Renal pelvis (tissue), 4 donors: ENCODE results near the gene NRDE2. TPM values are rescaled to one million over a fixed set of nuclear protein-coding genes. Genes with fewer than 3 reads are reported as not detected.

ENCODE experiments used
- DNase-seq: peaks from one replicate; pipeline ENCODE4 v3.0.0-alpha.2; 2013
- polyA plus RNA-seq, 3 donors: library from polyadenylated mRNA; unstranded; fragments of 120-200 nt; gene quantifications; one replicate each; pipeline ENCODE4 v1.2.1, GENCODE V29; 2013; ENCODE audit not compliant: insufficient read length in 3 of 3

NRDE2 gene
- polyA plus RNA-seq, 3 donors: 19.9 to 25.3 (median 21.4) TPM

DNA sequence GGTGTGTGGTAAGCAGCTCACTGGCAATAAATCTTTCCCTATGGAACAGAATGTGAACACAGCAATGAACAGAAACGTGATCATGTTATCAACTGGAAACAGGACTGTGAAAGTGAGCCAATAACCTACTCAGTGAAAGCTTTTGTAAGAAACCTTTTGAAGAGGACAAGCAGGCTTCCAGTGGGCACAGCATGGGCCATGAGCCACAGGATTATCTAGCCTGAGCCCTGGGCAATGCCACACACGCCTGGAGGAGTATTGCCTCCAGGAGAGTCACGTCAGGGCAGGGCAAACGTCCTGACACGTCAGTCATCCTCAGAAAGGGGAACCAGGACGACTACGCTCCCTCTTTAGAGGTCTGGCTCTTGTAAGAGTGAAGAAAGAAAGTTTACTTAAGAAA is 32.3 kb downstream of the NRDE2 start:
- DNase-seq: no peak

DNA sequence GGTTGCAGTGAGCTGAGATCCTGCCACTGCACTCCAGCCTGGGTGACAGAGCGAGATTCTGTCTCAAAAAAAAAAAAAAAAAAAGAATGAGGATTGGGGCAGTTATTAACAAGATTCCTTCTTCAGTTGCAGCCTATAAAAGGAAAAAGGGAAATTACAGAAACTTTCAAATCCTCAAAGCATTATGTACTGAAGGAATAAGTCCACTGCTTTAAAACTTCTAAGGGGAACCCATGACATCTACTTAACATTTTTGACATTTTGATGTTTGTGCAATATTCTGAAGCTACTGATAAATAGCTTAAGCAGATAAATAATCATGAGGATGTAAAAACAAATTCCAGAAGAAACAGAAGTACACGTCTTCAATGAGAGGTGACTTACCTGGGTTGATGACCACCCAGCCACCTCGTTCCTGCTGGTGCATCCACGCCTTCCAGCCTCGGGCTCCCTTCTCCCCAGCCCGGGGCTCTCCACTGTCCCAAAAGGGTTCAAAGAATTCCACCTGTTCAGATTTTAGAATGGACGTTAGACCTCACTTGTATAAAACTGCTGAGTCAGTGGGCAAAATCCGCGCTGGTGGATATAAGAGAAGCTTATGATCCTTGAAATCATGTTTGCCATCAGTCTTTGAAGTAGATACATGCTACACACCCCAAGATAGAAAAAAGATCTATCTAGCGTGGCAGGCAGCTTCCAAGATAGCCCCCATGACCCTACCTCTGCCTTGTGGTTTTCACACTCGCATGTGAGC is 33.7 kb downstream of the NRDE2 start:
- no peak for DNase-seq

DNA sequence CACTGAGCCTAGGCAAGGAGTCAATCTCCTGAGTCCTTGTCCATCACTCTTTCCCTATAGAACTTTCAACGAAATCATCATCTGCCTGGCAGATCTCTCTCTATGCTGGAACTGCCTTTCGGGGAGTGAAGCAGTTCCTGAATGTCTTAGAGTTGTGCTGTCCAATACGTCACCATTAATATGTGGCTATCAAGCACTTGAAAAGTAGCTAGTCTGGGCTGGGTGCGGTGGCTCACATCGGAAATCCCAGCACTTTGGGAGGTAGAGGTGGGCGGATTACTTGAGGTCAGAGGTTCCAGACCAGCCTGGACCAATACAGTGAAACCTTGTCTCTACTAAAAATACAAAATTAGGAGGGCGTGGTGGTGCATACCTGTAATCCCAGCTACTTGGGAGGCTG is 35.1 kb downstream of the NRDE2 start:
- DNase-seq: no peak

DNA sequence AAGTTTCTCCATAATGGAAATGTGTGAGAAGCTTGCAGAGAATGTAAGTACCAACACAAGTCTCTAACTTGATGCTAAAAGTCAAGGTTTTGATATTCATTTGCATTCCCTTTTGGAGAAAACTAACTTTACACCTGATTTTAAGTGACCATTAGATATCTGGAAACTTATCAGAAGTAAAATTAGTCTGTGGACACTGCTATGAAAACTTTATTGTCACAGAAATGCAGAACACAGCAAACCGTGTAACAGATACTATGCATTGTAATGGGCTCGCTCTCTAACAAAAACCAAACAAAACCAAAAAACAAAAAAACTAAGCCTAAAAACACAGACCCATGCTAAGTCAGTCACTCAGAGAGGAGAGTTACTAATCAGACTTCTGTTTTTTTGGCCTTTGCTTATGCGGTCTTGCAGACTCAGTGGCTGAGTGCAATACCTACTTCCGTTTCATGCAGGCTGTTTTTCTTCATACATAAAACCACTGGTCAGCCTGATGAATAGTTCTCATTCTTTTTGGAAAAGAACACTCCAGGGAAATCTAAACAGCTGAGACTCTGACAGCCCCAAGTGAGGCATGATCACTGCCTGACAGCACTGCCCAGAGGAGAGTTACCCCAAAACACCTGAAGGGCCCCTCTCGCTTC is 35.7 kb downstream of the NRDE2 start:
- DNase-seq: peak; percentile 28

DNA sequence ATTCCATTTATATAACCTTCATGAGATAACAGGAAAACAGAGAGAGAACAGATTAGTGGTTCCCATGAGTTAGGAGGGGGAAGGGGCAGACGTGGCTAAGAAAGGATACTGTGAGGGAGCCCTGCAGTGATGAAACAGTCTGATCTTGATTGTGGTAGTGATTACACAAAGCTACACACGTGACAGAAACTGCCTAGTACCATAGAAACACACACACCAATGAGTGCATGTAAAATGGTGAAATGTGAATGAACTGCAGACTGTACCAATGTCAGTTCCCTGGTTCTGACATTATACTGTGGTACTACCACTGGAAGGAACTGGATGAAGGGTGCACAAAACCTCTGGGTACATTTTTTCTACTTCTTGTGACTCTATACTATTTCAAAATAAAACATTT is 36.9 kb downstream of the NRDE2 start:
- no peak for DNase-seq

DNA sequence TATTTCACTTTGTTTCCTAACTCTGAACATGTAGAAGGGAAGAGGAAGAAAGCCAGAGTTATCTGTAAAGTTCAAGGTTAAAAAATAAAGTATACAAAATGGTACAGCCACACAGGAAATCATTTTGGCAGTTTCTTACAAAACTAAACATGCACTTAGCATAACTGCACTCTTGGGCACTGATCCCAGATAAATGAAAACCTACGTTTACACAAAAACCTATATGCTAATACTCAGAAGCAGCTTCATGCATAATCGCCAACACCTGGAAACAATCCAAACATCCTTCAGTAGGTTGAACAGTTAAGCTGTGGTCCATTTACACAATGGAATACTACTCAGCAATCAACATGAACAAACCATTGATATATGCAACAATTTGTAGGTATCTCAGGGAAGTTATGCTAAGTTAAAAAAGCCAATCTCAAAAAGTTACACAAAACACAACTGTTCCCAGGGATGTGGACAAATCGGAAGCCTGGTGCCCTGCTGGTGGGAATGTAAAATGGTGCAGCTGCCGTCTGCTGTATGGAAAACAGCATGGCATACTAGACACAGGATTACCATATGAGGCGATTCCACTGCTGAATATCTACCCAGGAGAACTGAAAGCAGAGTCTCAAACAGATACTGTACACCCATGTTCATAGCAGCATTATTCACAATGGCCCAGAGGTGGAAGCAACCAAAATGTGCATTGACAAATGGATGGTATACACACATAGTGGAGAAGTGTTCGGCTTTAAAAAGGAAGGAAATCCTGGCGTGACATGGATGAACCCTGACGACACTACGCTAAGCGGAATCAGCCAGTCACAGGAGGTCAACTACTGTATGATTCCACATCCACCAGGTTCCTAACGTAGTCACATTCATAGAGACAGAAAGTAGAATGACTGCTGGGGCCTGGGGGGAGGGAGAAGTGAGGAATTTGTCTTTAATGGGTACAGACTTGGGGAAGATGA is 37.7 kb downstream of the NRDE2 start:
- DNase-seq: no peak

DNA sequence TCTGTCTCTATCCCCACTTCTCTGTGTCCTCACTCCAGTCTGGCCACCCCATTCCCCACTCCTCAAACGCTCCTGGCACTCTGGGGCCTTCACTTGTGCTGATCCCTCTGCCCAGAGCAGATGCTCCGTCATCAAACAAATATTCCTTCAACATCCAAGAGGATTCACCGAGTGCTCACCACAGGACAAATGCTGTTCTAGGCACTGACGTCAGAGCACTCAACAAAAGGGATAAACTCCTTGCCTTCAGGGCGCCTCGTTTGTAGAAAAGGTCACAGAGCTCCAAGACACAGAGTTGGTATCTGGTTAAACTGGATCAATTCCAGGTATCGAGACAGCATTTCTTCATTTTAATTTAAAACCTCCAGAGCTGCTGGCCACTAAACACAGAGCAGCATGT is 40.0 kb downstream of the NRDE2 start:
- DNase-seq: no peak

DNA sequence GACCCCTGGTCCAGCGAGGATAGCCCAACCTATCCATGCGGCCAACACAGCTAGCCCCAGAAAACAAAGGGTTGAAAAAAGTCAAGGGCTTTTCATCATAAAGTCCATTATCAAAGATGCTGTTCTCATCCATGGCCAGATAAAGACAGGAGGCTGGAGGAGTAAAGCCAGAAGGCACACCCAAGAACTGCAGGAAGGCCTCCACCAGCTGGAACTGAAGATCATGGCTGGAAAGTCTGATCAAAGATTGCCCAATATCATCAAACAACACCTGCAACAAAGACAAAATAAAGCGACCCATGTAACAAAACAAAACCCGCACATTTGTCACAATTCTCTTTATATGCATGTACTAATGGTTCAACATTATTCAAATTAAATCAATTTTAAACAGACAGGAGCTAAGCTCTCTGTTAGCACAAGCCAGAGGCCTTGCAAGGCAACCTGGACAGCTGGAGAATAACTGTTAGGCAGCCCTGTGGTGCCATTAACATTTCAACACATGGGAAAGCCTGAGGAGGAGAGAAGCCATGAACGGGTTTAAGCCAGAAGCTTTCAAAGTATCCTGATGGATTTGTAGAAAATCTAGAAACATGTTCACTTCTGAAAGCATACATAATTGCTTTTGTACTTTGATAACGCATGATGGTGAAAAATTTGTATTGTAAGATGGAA is 41.3 kb downstream of the NRDE2 start:
- DNase-seq: no peak

DNA sequence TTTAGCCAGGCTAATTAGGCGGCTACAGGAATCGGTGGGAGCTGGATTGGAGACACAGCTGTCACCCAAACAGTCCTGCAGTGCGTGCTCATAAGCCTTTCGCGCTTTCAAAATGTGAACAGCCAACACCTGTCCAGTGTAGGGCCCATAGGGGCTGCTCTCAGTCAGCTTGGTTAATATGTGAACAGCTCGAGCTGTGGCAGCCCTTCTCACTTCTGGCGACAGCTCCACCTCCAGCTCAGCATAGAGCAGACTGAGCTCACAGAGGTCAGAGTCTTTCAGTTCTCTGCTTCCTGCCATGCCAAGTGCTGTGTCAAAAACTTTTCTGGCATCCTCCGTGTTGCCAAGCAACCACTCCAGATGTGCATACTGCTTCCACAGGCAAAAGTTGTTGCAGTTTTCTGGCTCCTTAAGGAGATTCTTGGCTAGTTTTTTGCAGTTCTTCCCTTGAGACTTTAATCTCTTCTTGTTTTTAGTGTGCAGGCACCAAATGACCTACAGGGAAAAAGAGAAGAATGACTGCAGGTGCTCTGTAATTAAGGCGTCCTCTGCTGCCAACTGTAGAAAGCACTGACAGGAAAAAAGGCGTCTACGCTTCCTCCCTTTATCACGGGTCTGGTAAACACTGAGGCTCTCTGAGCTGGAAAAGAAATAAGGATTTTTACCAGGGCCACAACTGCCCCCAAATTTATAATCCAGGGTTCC is 42.9 kb downstream of the NRDE2 start:
- no peak for DNase-seq

DNA sequence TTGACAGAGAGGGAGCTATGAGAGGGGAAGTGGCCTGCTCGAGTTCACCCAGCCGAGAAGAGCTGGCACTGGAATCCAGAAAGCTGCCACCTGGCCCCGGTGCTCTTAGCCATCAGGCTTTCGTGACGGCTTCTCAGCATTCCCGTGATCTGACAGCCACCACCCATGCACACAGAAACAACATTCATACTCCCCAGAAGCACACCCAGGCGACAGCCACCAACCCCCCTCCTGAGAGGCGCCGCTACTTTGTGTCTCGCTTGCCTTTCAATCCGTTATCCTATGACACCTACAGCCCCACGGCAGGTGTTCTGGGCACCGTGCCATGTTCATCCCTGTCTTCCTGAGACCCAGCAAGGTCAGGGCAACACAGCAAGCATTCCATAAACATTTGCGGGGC is 44.0 kb downstream of the NRDE2 start:
- DNase-seq: no peak

DNA sequence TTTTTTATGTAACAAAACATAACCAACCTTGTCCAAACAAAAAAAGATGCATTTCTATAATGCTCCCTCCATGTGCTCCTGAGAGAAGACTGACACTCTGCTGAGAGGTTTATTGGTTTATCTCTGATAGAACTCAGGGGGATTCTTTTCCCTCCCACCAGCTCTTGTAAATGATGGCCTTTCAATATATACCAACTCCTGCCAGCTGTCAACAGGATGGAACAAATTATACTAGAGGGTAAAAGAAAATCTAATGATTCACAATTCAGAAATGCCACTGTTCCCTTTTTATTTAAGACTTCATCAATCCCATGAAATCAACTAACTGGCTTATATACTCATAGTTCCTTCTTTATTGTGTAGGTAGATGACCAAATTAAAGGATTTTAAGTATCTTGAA is 50.0 kb downstream of the NRDE2 start:
- no peak for DNase-seq

DNA sequence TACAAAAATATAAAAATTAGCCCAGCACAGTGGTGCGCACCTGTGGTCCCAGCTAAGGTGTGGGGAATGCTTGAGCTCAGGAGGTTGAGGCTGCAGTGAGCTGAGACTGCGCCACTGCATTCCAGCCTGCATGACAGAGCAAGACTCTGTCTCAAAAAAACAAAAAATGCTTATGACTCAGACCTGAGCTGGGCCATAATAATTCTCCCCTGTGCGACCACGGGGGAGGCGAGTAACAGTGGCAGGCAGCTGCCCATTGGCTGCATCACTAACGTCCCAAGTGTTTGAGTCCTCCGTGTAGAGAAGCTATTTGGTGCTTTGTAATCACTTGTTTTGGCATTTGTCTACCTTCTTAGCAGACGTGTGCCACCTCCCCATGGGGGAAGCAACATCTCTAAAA is 50.5 kb downstream of the NRDE2 start:
- DNase-seq: no peak

DNA sequence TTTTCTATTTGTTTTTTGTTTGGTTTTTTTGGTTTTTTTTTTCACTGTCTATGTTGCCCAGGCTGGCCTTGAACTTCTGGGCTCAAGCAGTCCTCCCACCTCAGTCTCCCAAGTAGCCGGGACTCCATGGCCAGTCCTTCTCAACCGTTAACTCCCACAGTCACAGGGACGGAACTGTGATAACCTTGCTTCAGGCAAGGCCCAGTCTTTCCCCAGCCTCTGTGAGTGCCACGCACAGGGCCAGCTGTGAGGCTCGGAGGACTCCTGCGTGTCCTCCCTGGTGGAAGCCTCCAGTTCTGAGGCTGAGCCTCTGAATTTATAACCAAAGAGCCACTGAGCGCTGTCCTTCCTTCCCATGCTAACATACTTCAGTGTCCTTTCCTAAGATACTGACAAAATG is 51.6 kb downstream of the NRDE2 start:
- DNase-seq: no peak

DNA sequence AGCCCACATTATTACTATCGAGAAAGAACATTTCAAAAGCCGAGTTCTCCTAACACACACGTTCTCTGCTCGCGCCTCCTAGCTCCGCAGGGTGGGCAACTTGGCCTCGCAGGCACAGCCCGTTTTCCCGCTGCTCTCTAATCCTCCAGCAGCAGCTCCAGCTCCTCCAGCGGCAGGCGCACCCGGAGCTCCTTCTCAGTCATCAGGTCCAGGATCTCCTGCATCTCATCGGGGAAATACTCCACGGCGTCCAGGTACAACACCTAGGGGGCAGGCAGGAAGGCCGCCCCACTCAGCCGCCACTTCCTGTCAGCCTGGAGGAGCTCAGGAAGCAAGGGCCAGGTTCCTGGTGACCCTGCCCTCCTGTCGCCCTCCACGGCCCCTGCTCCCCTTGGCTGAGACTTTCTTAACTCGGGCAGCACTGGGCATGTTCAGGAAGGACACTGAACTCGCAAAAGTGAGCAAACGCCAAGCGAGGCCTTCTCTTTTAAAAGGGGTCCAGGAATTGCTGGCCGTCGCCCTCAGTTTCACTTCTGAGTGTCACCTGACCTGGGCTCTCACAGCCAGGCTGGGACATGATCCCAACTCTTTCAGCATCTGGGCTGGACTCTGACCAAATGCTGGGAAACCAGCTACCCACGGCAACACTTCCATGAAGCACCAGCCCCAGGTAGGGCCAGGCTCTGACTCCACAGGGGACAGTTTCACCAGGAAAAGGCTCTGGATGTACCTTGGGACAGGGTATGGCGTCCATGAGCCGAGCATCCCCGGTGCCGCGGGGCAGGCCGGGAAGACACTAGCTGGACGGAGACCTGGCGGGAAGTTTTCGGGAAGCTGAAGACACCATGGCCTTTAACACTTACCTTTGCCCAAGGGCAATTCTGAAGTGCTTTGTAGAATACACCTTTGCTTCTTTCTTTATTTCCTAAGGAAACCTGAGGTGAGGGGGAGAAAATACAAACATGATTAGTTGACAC is 53.3 kb downstream of the NRDE2 start:
- no peak for DNase-seq

DNA sequence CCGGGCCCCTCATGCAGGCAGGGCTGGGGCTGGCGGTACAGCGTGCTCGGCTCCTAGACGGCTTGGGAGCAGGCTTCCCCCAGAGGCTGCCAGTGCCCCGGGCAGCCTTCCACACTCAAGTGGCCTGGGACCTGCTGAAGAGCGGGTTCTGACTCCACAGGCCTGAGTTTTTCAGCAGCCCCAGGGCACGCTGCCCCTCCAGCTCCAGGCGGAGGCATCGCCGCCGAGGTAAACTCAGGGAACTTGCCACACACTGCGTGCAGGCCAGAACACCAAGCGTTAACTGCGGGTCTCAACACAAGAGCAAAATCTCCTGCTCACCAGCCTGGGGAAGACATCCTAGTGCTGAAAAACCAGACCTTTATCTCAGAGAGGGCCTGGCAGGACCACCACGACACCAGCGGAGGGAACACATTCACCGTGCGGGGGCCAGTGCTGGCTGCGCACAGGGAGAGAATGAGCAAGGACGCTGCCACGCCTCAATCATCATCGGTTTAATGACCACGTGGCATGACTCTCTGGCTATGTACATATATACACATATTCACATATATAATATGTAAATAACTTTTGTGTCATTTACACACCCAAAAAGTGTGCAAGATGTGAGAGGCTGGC is 54.1 kb downstream of the NRDE2 start:
- DNase-seq: no peak

DNA sequence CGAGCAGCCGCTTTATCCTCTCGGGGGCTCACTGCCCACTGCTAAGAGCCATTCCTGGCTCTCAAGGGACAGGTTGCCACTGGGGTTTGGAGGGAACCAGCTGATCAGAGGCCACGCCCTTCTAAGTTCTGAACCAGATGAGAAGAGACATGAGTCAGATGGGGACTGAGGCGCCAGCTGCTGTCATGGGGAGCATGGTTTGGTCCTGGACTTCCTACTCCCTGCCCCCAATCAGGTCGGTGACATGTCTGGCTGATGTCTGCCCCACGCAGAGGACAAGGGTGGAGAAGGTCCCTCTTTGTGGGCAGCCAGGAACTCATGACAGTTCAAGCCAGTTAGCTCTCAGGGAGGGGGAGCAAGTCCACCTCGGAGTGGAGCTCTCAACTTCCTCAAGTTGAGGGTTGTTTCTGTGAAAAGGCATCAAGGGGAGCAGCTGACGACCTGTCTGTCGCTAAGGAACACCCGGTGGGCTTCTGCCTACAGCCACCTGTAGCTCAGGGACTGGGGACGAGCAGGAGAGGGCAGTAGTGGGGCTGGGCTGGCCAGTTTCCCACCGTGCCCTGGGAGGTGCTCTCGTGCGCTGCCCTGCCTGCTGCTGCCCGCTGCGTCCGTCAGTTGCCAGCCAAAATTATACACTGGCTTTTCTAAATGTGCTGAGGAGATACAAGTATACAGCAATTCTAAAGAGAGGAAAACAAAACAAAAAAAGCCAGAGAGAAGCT is 54.9 kb downstream of the NRDE2 start:
- DNase-seq: no peak

DNA sequence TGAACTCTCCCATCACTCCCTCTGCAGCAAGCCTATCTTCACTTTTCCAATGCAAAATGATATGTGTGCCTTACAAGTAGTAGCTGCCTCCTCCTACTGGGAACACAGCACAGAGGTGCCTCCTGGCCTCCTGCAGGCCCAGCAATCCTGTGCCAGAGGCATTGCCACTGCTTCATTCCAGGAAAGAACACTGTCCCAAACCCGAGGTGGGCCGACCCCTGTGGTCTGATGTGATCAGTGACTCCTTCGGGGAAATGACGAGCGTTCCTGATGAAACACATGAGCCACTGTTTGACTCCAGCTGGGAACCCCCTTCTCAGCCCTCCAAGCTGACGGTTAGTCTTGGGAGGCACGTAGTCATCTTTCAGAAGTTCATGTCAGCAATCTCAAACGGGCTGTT is 55.9 kb downstream of the NRDE2 start:
- DNase-seq: no peak

DNA sequence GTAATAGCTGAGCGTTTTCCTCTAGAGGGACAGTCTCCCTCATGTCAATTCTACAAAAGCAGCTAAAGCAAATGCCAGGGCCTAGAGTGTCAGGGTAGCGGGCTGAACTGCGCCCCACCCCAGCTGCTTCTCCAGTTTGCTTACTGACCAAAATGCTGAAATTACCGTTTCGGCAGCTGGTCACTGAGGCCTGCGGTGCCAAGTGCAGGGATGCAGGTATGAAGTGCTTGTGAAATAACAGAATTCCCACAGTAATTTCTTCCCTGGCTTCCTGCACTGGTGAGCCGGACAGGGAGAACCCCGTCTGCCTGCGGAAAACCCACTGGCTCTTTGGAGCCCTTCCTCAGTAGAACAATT is 56.3 kb downstream of the NRDE2 start:
- DNase-seq: no peak

DNA sequence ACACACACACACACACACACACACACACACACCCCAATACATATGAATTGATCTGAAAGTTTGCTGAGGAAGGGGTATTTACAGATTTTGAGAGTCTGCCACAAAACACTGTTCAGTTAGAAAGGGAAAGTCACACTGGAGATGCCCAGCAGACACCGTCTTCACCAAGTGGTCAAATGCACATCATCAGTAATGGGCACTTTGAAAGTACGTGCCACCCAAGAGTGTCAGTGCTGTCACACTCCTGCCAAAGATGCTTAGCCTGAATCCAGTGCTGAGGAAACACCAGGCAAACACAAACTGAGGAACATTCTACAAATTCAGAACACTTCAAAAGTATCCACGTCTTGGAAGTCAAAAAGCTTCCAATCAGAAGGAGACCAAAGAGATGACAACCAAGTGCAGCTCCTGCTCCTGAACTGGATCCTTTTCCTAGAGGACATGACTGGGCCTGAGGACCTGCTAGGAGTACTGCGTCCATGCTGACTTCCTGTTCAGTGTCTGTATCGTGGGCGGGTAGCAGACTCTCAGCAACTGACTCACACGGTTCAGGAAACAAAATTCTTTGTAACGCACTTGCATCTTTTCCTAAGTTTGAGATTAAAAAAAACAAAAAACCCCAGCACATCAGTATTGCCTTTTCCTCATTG is 56.8 kb downstream of the NRDE2 start:
- DNase-seq: no peak
